Ishikawa (cell line): ENCODE data around the gene PRKN.

Experiments
- CEBPB ChIP-seq: IDR thresholded peaks from 2 replicates; pipeline ENCODE4 v1.6.1; 2012
- CREB1 ChIP-seq: IDR thresholded peaks from 2 replicates; pipeline ENCODE4 v1.6.1; 2012; ENCODE audit warnings: low read depth
- EP300 ChIP-seq: IDR thresholded peaks from 2 replicates; pipeline ENCODE4 v1.6.1; 2012; ENCODE audit warnings: borderline replicate concordance
- MAX ChIP-seq: IDR thresholded peaks from 2 replicates; pipeline ENCODE4 v1.6.1; 2012
- NFIC ChIP-seq: IDR thresholded peaks from 2 replicates; pipeline ENCODE4 v1.6.1; 2012
- RAD21 ChIP-seq: IDR thresholded peaks from 2 replicates; pipeline ENCODE4 v1.6.1; 2012; ENCODE audit warnings: low read depth
- REST ChIP-seq: IDR thresholded peaks from 2 replicates; pipeline ENCODE4 v1.6.1; 2012; ENCODE audit warnings: low read depth, mild to moderate bottlenecking
- TAF1 ChIP-seq: IDR thresholded peaks from 2 replicates; pipeline ENCODE4 v1.6.1; 2012; ENCODE audit warnings: low read depth, mild to moderate bottlenecking
- TEAD4 ChIP-seq: IDR thresholded peaks from 2 replicates; pipeline ENCODE4 v1.6.1; 2012
- USF1 ChIP-seq: IDR thresholded peaks from 2 replicates; pipeline ENCODE4 v1.6.1; 2012
- YY1 ChIP-seq: IDR thresholded peaks from 2 replicates; pipeline ENCODE4 v1.6.1; 2012; ENCODE audit warnings: low read depth

GRCh38 chr6:161996783-161997182 is 730.8 kb downstream of the PRKN start:
- TF ChIP-seq TAF1 = no peak
- TF ChIP-seq EP300 = no peak
- TF ChIP-seq NFIC = no peak
- no peak for TF ChIP-seq REST
- TF ChIP-seq CEBPB = no peak
- TF ChIP-seq RAD21 = no peak
- no peak for TF ChIP-seq CREB1
- TF ChIP-seq USF1 = no peak
- TF ChIP-seq YY1 = no peak
- no peak for TF ChIP-seq TEAD4
- no peak for TF ChIP-seq MAX
